ENCODE results near the gene GAST. TPM values are rescaled to one million over a fixed set of nuclear protein-coding genes. Genes with fewer than 3 reads are reported as not detected.

Gene GAST
- total and polyA plus RNA-seq, 10 of the 15 experiments (the other 5 are each of a cell fraction or from before 2014, with no cell fraction given), result not detected

GRCh38 chr17:41692722-41693521 is 19.2 kb upstream of the GAST start (continued):
- TF ChIP-seq IKZF2 (IDR thresholded peaks at IDR 0.05) (no peak), MAX (IDR thresholded peaks at IDR 0.05; ENCODE audit: low read depth, low read length) (no peak), POLR2AphosphoS2 (IDR thresholded peaks at IDR 0.05; ENCODE audit: low read depth, low read length) (no peak; the same call in 1 of the 2 replicates), ATF7 (IDR thresholded peaks at IDR 0.05; ENCODE audit: low read depth) (no peak), BMI1 (IDR thresholded peaks at IDR 0.05; ENCODE audit: borderline replicate concordance) (0 out of 2 replicates have a peak, but pooled peaks have one; percentile 15), SMAD5 (IDR thresholded peaks at IDR 0.05; ENCODE audit: low read depth) (no peak; the same call in 1 of the 2 replicates), LARP7 (IDR thresholded peaks at IDR 0.05) (0 out of 2 replicates have a peak, but pooled peaks have one; percentile 28), SIN3A (IDR thresholded peaks at IDR 0.05; ENCODE audit: low read depth, low read length) (no peak), E2F8 (IDR thresholded peaks at IDR 0.05; ENCODE audit: low read depth, partially characterized antibody) (no peak), ZBTB11 (CRISPR knock-in tag; IDR thresholded peaks at IDR 0.05) (no peak), NFIC (IDR thresholded peaks at IDR 0.05; ENCODE audit: low read depth, low read length) (no peak), CHD2 (IDR thresholded peaks at IDR 0.05; ENCODE audit: borderline replicate concordance, low read depth, low read length) (no peak), MEF2A (IDR thresholded peaks at IDR 0.05; ENCODE audit: insufficient read depth, low read depth, low read length) (no peak), CHD4 (IDR thresholded peaks at IDR 0.05) (no peak), SMARCA5 (IDR thresholded peaks at IDR 0.05) (no peak)
- TF ChIP-seq, protein P1, sequence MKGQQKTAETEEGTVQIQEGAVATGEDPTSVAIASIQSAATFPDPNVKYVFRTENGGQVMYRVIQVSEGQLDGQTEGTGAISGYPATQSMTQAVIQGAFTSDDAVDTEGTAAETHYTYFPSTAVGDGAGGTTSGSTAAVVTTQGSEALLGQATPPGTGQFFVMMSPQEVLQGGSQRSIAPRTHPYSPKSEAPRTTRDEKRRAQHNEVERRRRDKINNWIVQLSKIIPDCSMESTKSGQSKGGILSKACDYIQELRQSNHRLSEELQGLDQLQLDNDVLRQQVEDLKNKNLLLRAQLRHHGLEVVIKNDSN (IDR thresholded peaks at IDR 0.05; ENCODE audit: borderline replicate concordance, extremely low read length, insufficient read depth, low read depth, low read length), result no peak
- TF ChIP-seq, protein P2, sequence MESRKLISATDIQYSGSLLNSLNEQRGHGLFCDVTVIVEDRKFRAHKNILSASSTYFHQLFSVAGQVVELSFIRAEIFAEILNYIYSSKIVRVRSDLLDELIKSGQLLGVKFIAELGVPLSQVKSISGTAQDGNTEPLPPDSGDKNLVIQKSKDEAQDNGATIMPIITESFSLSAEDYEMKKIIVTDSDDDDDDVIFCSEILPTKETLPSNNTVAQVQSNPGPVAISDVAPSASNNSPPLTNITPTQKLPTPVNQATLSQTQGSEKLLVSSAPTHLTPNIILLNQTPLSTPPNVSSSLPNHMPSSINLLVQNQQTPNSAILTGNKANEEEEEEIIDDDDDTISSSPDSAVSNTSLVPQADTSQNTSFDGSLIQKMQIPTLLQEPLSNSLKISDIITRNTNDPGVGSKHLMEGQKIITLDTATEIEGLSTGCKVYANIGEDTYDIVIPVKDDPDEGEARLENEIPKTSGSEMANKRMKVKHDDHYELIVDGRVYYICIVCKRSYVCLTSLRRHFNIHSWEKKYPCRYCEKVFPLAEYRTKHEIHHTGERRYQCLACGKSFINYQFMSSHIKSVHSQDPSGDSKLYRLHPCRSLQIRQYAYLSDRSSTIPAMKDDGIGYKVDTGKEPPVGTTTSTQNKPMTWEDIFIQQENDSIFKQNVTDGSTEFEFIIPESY (IDR thresholded peaks at IDR 0.05), result no peak
- TF ChIP-seq, protein P3, sequence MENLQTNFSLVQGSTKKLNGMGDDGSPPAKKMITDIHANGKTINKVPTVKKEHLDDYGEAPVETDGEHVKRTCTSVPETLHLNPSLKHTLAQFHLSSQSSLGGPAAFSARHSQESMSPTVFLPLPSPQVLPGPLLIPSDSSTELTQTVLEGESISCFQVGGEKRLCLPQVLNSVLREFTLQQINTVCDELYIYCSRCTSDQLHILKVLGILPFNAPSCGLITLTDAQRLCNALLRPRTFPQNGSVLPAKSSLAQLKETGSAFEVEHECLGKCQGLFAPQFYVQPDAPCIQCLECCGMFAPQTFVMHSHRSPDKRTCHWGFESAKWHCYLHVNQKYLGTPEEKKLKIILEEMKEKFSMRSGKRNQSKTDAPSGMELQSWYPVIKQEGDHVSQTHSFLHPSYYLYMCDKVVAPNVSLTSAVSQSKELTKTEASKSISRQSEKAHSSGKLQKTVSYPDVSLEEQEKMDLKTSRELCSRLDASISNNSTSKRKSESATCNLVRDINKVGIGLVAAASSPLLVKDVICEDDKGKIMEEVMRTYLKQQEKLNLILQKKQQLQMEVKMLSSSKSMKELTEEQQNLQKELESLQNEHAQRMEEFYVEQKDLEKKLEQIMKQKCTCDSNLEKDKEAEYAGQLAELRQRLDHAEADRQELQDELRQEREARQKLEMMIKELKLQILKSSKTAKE (IDR thresholded peaks at IDR 0.05; ENCODE audit: low read depth, poor library complexity, severe bottlenecking), result no peak

Measured in GM12878 (cell line).